Umbilical cord (tissue), 2 donors: ENCODE results near the gene SLC25A26. TPM values are rescaled to one million over a fixed set of nuclear protein-coding genes. Genes with fewer than 3 reads are reported as not detected.
"Not testable (repeated sequence)": the region's sequence is repeated elsewhere in the genome, so short reads cannot be mapped to it uniquely, and the experiment has no call there.

ENCODE experiments used
- DNase-seq: peaks from one replicate; pipeline ENCODE4 v3.0.0-alpha.2; 2015; ENCODE audit warnings: low spot score
- total RNA-seq: library from RNA; depleted of rRNA; stranded (reverse); fragments of >200 nt; gene quantifications from one replicate; pipeline ENCODE4 v1.2.3, GENCODE V29; 2014; ENCODE audit warnings: low replicate concordance; ENCODE audit not compliant: insufficient read depth

The SLC25A26 gene
- total RNA-seq, 1 donor from 2014 or later, result 10.6 TPM

DNA sequence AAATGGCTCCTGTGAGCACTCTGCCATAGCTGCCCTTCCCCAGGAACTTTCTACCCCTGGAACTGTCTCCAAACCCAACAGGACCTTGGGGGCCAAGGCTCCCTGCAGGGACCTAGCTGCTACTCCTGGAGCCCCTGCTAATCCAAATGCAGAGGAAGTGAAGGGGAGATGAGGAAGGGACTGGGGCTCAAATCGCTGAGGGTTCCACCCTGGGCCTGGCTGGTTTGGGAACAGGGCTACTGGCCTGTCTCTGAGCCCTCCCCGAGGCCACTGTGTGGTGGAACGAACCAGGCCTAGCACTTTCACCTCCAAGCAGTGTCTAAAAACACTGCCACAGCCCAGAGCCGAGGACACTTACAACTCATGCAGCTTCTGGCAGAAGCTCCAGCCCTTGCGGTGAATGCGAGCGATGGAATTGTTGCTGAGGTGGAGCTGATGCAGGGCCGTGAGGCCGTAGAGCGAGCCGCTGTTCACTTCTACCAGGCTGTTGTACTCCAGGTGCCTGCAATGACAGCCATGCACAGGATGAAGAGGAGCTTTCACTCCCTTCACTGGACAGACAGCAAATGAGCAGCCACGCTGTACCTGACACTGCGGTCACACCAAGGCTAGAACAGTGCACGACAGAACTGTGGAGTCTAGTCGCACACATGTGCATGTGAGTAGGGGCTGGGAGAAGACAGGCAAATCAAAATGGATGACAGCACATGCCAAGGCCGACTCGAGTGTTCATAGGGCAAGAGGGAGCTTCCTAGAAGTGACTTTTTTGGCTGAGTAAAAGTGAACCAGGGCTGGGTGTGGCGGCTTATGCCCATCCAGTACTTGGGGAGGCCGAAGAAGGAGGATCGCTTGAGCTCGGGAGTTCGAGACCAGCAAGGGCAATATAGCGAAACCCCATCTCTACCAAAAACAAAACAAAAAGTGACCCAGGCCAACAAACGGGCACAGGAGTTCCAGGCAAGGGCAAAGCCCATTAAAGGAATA is 189.3 kb downstream of the SLC25A26 start:
- no peak for DNase-seq

GRCh38 chr3:66410976-66411375 is 190.2 kb downstream of the SLC25A26 start:
- no peak for DNase-seq

GRCh38 chr3:66411474-66411873 is 190.7 kb downstream of the SLC25A26 start:
- DNase-seq, result no peak

DNA sequence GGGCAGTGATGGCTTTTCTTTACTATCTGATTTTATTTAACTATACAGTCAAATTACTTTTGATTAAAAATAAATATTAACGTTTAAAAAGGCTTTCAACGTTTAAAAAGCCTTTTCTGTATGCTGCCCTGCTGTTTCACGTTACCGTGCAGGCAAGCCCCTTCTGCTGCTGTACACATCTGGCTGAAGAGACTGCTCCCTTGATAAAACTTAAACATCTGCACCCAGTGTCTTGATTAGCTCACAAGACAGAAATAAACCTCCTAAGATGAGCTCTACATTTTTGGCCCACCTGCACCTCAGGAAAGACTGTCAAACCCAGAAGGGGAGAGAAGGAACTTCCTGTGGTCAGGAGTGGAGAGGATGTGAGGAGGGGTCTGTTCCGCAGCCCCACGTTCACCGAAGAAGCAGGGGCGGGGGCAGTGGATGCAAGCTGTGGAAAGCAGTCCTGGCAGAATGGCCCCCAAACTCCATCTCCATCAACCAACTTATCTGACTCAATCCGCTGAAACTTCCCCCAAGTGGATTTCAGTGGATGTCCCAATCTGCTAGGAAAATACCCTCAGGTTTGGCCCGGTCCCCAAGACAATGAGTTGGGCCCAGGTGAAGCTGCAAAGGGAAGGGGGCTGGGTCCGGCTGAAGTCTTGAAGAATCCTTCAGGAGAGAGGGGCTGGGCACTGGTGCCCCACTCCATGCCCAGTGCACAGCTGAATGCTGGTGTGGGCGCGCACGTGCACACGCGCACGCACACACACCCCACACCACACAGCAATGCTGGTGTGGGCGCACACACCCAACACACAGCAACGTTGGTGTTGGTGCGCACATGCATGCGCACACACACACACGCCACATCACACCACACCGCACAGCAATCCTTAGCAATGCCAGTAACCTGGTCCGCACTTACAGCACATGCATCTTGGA is 191.4 kb downstream of the SLC25A26 start:
- no peak for DNase-seq

DNA sequence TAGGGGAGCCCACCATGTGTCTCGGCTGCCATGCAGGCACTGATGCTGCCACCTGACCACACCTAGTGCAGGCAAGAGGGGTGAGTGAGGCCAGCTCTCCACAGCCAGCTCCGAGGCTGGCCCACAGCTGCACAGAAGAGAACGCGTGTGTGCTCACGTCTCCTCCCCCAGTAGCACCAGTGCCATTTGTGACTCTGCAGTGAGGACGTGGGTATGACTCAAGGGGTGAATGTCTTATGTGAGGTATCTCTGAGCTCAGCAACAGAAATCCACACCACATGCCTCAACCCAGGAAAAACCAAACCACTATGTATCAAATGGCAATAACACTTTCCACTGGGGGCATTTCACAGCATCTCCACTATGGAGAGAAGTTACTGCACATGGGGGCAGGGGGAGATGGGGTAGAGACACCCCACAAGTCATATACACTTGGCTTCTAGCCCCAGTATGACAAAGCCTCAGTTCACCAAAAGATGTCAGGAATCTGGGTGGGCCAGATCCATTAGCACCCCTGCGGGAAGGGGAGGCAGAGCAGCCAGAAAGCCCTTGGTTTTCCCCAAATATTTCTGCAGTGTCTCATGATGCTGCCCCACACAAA is 192.4 kb downstream of the SLC25A26 start:
- DNase-seq, result no peak

- no peak for DNase-seq
These were observed 194.0 kb downstream of the SLC25A26 start for GRCh38 chr3:66414846-66415245.

GRCh38 chr3:66415867-66416428 is 195.1 kb downstream of the SLC25A26 start:
- DNase-seq, result no peak

GRCh38 chr3:66416556-66417304 is 195.9 kb downstream of the SLC25A26 start:
- peak; percentile 93 for DNase-seq

DNA sequence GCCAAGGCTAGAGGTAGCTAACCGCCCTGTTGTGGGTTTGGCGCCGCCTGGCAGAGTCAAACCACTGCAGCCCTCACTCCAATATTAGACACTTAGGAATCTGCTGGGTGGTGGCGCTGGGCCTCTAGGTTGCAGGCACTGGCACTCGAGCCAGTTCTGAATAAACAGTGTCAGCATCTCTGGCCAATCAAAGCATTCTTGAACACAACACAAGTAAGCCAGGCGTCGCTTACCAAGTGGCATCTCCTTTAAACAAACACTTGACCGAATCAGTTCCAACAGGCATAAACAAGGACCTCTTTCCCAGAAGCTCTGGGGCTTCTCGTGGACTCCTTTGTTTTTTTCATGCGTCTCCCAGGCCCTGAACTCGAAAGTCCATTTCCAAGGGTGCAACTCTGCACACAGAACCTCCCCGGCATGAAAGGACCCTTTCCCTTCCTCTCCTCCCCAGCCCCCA is 197.7 kb downstream of the SLC25A26 start:
- no peak for DNase-seq

DNA sequence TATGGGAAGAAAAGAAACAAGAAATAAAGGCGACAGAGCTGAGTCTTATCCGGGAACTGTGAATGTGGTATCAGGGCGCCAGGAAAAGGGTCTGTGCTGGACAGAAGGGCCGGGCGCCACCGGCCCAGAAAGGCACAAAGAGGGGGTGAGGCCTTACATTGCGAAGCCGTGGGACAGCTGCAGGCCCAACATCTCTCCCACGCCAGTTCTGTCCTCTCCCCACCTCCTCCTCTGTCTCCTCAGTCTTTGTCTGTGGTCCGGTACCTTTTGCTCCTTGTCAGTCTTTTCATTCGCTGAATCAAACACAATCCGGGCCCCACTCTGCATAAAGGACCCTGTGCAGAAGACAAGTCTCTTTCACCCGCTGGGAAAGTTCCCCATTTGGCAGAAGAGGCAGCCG is 198.2 kb downstream of the SLC25A26 start:
- DNase-seq, result no peak

DNA sequence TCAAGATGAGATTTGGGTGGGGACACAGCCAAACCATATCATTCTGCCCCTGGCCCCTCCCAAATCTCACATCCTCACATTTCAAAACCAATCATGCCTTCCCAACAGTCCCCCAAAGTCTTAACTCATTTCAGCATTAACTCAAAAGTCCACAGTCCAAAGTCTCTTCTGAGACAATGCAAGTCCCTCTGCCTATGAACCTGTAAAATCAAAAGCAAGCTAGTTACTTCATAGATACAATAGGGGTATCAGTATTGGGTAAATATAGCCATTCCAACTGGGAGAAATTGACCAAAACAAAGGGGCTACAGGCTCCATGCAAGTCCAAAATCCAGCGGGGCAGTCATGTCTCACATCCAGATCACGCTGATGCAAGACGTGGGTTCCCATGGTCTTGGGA is 200.3 kb downstream of the SLC25A26 start:
- not testable (repeated sequence) for DNase-seq

DNA sequence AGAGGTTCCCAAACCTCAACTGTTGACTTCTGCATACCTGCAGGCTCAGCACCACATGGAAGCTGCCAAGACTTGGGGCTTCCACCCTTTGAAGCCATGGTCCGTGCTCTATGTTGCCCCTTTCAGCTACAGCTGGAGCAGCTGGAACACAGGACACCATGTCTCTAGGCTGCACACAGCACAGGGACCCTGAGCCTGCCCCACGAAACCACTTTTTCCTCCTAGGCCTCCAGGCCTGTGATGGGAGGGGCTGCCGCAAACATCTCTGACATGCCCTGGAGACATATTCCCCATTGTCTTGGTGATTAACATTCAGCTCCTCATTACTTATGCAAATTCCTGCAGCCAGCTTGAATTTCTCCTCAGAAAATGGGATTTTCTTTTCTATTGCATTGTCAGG is 201.1 kb downstream of the SLC25A26 start:
- DNase-seq, result not testable (repeated sequence)

DNA sequence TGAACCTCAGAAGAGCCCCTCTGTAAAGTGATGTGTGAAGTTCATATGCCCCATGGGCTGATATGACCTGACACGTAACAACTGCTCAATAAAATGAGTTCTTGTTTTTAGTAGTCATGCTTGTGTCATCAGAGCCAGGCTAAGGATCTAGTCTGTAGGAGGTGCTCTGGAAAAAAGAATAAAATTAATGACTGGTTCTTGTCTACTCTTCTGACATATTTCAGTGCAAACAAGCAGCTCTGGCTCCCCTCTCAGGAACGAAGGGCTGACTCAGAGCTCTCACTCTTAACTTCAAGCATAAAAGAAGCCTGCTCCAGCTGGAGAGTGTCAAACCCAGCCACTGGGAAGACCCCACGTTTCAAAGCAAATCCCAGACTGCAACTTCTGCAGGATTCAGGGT is 203.0 kb downstream of the SLC25A26 start:
- DNase-seq, result peak; percentile 95

DNA sequence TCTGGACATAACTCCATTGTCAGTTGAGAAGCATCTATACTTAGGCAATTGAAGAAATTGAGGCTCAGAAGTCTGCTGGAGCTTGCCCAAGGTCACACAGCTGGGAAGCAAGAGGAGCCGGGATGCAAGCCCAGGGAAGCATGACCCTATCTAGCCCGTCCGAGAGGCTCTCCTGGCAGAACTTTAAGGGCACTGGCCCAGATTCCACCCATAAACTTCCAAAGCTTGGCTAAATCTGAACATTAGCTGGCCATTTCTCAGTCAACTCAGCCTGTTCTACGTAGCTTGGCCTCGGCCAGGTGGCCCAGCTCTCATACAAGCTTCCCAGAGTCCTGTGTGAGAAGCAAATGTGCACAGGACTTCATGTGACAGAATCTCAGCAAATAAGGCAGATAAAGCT is 204.2 kb downstream of the SLC25A26 start:
- no peak for DNase-seq

GRCh38 chr3:66425576-66426114 is 204.8 kb downstream of the SLC25A26 start:
- no peak for DNase-seq

- no peak for DNase-seq
These were observed 205.3 kb downstream of the SLC25A26 start for GRCh38 chr3:66426135-66426534.

DNA sequence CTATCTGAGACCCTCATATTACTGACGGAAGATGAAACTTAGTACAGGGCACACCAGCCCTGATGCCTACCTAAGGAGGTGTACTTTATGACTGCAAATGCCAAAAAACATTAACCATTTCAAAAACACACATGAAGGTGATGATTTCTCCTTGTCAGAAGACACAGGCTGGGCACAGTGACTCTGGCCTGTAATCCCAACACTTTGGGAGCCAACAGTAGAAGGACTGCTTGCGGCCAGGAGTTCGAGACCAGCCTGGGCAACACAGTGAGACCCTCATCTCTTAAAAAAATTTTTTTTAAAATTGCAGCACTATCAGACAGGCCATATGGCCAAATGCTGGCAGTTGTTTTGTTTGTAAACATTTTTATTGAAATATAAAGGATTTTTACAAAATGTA is 206.6 kb downstream of the SLC25A26 start:
- no peak for DNase-seq

DNA sequence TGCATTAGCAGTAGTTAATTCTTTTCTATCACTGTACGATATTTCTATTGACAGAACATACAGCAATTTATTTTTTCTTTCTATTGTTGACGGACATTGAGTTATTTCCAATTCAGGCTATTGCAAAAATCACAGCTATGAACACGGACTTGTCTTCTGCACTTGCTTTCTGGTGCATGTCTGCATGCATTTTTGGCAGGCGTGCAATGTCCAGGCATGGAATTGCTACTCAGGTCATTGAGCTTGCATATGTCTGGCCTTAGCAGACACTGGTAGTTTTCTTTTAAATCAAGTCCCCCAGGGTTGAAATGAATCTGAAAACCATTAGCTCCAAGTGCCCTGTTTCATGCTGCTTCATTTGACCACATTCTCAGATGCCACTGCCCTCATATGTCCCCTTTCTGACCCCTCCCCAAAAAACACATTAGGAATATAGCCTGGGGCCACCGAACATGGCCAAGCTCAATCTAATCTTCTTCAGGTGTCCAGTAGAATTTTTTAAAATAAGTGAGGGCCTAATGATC is 207.2 kb downstream of the SLC25A26 start:
- DNase-seq, result no peak
